HG02943 (cell line): ENCODE measurements around the gene C11orf91.
"Not testable (repeated sequence)": the region's sequence is repeated elsewhere in the genome, so short reads cannot be mapped to it uniquely, and the experiment has no call there.

Experiments used
- ATAC-seq: cut with Tn5 transposase; IDR thresholded peaks from one replicate; pipeline ENCODE4 v1.9.1; 2021; ENCODE audit warnings: mild to moderate bottlenecking, low read depth, moderate library complexity; ENCODE audit not compliant: unreplicated experiment

The C11orf91 gene

GRCh38 chr11:33674035-33674814, 26.4 kb downstream of the C11orf91 start:
- no peak for ATAC-seq

GRCh38 chr11:33672273-33672672, 28.4 kb downstream of the C11orf91 start:
- ATAC-seq = no peak

- no peak for ATAC-seq
These were observed 30.2 kb downstream of the C11orf91 start for GRCh38 chr11:33670250-33671011.

DNA sequence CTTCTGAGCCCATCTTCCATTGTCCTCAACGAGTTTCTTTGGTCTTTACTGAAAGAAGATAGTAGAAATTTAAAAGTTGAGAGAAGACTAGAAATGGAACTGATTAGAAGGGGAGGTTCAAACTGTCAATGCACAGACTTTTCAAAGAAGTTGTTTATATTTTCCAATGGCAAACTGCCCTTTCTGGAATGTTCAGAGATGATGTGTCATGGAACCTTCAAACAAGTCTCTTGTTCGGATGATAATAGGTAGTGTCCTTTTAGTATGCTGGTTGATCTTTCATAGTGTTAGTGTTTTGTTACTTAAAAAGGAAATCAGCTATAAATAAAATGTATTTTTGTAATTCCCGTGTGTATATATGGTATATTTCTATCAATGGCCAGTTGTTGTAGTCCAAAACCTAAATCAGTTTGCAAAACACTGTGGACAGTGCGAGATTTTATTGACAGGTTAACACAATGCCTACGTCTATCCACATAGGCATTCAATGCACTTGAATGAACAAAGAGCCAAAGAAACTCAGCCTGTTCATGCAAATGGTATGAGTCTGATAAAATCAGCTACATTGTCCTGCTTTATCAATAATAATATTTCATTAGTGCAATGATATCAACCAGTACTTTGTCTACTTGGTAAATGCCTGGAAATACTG, 30.9 kb downstream of the C11orf91 start:
- no peak for ATAC-seq

DNA sequence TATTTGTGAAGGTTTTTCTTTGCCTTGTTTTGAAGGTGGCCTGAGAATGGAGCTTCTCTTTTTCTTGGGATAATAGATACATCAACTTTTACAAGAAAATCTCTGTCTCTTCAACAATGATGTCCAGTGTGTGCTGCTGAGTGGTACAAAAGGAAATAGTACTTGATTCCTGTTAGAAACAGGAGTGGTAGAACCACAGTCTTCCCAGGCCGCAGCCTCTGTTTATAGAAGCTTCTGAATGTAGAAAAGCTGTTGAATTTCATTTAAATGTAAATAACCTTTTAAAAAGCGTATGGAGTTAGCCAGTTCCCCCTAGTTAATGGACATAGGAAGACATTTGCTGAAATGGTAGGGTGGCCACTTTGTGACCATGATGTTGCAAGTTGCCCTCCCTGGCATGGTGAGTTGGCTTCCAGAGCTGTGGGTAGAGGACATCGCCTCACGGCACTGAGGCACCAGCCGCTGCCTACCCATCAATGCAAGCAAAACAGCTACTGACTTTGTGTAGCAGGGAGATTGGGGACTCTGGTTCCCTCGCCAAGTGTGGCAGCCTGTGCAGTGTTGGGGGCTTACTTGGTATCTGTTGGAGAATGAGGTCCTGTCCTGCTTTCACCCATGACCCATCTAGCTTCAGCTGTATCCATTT, 31.6 kb downstream of the C11orf91 start:
- ATAC-seq = no peak

- ATAC-seq = no peak
These were observed 32.2 kb downstream of the C11orf91 start for GRCh38 chr11:33668468-33668825.

- ATAC-seq = no peak
These were observed 32.7 kb downstream of the C11orf91 start for GRCh38 chr11:33667819-33668467.

DNA sequence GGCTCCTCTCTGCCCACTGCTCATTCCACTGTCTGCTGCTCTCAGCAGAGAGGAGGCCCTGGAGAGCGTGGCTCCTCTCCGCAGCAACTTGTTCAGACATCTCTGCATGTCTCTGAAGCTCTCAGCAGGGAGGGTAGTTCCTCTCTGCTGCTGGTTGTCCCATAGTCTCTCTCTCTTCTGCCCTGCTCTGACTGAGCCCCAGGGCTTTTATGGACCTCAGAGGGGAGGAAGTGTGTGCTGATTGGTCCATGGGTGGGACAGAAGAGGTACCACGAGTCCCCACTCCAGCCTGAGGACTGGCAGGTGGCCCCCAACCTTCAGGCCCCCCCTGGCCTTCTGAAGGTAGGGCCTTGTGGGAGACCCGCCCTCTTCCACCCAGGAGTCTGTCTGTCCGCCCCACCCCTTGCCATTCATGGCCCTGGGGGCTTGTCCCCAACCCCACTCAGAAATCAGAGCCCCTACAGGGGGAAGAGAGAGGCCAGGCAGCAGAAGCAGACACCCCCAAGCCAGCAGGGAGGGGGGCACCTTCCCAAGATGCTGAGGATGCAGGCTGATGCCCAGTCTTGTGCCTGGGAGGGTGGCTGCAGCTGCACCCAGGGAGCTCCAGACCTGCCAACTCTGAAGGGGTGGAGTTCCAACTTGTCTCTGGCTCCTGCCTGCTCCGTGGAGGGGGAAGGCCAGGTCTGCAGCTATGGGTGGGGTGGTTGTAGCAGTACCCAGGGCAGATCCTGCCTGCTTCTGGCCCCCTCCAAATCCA, 35.1 kb downstream of the C11orf91 start:
- no peak for ATAC-seq

DNA sequence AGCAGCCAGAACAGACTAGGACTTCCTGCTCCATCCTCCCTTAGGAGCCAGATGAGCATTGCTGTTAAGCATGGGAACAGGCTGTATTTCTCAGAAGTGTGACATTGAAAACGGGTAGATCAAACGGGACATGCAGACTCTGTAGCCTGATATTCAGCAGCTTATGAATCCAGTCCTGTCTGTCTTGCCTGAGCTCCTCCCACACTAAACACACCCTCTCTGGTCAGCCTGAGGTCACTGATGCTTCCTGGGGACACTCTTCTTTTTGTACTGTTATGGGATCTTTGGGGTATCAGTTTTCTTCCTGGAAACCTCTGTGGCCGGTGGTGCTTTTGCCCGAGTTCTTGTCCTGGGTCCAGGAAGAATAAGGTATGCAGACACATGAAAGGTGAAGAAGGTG, 35.8 kb downstream of the C11orf91 start:
- no peak for ATAC-seq

DNA sequence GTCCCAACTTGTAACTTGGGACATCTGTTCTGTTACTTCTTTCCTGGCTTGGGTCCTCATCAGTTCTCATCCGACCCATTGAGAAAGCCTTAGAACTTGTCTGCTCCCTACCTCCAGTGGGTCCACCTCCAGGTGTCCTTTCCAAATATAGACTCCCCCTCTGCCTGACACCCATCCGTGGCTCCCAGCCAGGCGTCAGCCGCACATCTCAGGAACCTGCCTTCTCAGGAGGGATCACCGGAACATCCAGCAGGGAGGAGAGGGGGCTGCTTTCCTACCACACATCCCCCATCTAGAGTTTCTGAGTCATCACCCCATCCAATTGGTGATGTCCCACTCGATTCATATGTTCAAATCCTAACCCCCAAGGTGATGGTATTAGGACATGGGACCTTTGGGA, 36.5 kb downstream of the C11orf91 start:
- no peak for ATAC-seq

DNA sequence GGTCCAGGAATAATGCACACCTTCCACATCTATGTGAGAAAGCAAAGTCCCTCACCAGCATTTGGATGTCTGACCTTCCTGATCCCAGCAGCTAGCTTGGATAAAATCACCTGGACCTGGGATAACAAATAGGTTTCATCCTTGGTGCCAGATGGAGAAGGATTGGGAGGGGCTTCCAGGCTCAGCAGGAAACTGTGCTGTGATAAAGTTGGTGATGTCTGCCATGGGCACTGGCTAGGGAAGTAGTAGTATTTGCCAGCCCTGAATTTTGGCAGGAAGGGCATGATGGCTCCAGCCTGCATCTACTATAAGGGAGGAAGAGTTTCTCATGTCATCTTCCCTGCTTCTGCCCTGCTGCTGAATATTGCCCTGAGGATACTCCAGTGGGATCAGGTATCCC, 37.5 kb downstream of the C11orf91 start:
- no peak for ATAC-seq

DNA sequence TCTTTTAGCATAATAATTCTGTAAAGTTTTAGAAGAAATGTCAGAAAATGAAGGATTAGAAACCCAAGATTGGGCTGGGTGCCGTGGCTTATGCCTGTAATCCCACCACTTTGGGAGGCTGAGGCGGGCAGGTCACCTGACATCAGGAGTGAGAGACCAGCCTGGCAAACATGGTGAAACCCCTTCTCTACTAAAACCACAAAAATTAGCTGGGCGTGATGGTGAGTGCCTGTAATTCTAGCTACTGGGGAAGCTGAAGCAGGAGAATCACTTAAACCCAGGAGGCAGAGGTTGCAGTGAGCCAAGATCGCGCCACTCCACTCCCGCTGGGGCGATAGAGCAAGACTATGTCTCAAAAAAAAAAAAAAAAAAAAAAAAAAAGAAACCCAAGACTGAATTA, 39.1 kb downstream of the C11orf91 start:
- ATAC-seq = not testable (repeated sequence)

DNA sequence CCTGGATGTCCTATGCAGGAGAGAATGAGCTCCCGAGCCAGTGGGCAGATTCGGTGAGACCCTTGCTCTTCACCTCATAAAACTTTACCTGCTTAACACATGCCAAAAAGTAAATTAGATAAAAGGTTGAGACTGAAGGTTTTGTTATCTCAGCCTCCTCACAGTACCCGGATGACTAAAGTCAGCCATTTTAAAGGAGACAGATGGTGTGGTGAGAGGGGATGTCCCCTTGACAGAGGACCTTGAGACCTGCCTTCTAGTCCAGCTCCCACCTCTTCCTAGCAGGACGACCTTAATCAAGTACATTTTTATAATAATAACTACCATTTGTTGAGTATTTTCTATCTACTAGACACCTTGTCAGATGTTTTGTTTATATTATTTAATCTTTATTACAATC, 39.7 kb downstream of the C11orf91 start:
- no peak for ATAC-seq

GRCh38 chr11:33659370-33660139, 41.1 kb downstream of the C11orf91 start:
- ATAC-seq = no peak

DNA sequence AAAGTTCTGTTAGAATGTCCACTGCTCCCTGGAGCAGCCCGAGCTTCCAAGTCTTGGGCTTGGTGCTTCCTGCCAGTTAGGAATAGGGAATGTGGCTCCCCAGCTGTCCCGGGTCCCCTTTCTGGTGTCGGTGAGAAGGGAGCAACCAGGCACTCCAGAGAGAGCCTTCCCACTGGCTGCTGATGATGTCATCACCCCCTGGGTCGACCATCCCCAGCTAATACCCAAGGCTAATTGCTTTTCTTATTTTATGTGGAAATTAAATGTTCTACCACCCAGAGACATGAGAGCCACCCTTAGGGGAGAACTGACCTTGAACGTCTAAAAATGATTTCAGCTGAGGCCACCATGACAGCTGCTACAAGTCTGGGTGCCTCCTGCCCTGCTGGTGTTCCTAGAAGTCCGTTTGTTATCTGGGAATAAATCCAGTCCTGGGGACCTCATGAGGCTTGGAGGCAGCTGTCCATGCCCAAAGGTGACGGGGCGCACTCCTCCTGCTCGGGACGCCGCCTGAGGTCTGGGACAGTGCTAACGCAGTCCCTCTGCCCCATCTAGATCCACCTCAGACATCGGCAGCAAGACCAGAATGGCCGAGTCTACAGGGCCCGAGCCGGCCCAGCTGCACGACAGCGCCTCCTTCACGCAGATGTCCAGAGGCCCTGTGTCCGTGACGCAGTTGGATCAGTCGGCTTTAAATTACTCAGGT, 42.3 kb downstream of the C11orf91 start:
- ATAC-seq = no peak

- no peak for ATAC-seq
These were observed 42.9 kb downstream of the C11orf91 start for GRCh38 chr11:33657757-33658156.

- ATAC-seq = no peak
These were observed 43.9 kb downstream of the C11orf91 start for GRCh38 chr11:33656768-33657167.

DNA sequence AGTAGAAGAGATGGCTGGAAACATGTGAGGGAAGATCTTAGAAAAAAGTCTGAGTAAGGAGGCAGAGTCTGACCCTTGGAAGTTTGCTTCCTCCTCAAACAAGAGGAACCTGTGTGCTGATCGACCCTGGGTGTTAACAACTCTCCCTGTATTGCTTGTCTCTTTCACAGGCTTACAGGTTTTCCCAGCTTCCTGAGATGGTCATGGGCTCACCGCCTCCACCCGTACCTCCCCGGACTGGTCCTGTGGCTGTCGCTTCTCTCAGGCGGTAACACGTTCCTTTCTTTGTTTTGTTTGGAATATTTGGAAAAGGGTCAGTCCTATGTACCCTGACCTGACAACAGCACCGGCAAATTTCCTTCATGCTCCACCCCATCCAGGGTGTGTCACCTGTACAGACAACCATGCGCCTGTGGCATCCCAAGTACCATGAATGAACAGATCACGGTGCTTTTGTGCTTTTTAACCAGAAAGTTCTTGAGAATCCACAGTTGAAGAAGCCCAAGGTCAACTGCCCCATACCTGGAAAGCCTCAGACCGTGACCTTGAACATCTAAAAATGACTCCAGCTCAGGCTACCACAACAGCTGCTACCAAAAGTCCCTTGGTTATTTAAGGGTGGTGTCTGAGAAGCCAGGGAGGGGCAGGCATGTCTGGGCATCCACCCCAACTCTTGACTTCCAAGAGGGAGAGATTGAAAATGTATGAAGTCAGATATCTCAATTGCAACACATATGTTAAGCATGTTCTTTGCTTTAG, 44.6 kb downstream of the C11orf91 start:
- no peak for ATAC-seq
